Fibroblast of villous mesenchyme (primary cell): Measurements from ENCODE around the gene PPP6R3. TPM values are rescaled to one million over a fixed set of nuclear protein-coding genes. Genes with fewer than 3 reads are reported as not detected.
"Not testable (repeated sequence)": the region's sequence is repeated elsewhere in the genome, so short reads cannot be mapped to it uniquely, and the experiment has no call there.

Experiments used
- DNase-seq: peaks from one replicate; pipeline ENCODE4 v3.0.0-alpha.2; 2010; ENCODE audit warnings: low read depth
- H3K4me3 ChIP-seq: 2 replicates; pipeline ENCODE4 v1.5.1; 2011; ENCODE audit warnings: low read depth, mild to moderate bottlenecking, low read length
- CTCF ChIP-seq: IDR thresholded peaks from 2 replicates; pipeline ENCODE4 v1.5.1; 2012; ENCODE audit warnings: low read depth, mild to moderate bottlenecking, low read length; ENCODE audit not compliant: insufficient read depth
- total RNA-seq: library from RNA; depleted of rRNA; stranded (reverse); fragments of >200 nt; gene quantifications from 2 replicates; pipeline ENCODE4 v1.2.3, GENCODE V29; 2012

PPP6R3 gene
- total RNA-seq, 1 donor: 218 TPM

- no peak for DNase-seq
- no peak for TF ChIP-seq CTCF
- H3K4me3 ChIP-seq: no peak overlapping the region
Measured at GRCh38 chr11:68425866-68426380, 34.6 kb upstream of the PPP6R3 start.

- H3K4me3 ChIP-seq: no peak overlapping the region
- DNase-seq: no peak
- no peak for TF ChIP-seq CTCF
Measured at GRCh38 chr11:68429661-68430060, 30.9 kb upstream of the PPP6R3 start.

GRCh38 chr11:68430384-68430783 lies 30.2 kb upstream of the PPP6R3 start:
- no peak for DNase-seq
- no peak overlapping the region for H3K4me3 ChIP-seq
- TF ChIP-seq CTCF: no peak

GRCh38 chr11:68430801-68431200 lies 29.8 kb upstream of the PPP6R3 start:
- H3K4me3 ChIP-seq: no peak overlapping the region
- no peak for DNase-seq
- no peak for TF ChIP-seq CTCF

- TF ChIP-seq CTCF: no peak
- DNase-seq: no peak
- H3K4me3 ChIP-seq: no peak overlapping the region
Measured at GRCh38 chr11:68431984-68432645, 28.4 kb upstream of the PPP6R3 start.

- no peak for TF ChIP-seq CTCF
- no peak overlapping the region for H3K4me3 ChIP-seq
- DNase-seq: no peak
Measured at GRCh38 chr11:68432874-68433273, 27.7 kb upstream of the PPP6R3 start.

- no peak for TF ChIP-seq CTCF
- DNase-seq: no peak
- no peak overlapping the region for H3K4me3 ChIP-seq
Measured at GRCh38 chr11:68433541-68433940, 27.0 kb upstream of the PPP6R3 start.

- DNase-seq, H3K4me3 ChIP-seq: not testable (repeated sequence)
Measured at GRCh38 chr11:68434159-68434558, 26.4 kb upstream of the PPP6R3 start.
